SK-N-SH treated with all-trans-retinoic acid at 6 μM for 48 hours (cell line): Measurements from ENCODE around the gene MMP21.

ENCODE experiments used
- ATAC-seq: fragments of 200-7000 bp; cut with Tn5 transposase; 3 replicates; pipeline ENCODE4 v1.9.1; 2020; ENCODE audit warnings: mild to moderate bottlenecking, moderate library complexity
- BACH2 ChIP-seq: fragments of 250-450 bp; sonication (Bioruptor Pico); IDR thresholded peaks from 2 replicates; pipeline ENCODE4 v1.9.0; 2021; ENCODE audit warnings: mild to moderate bottlenecking, borderline replicate concordance
- CREB5 ChIP-seq: fragments of 250-450 bp; sonication (Bioruptor Pico); IDR thresholded peaks from 2 replicates; pipeline ENCODE4 v1.5.1; 2020; ENCODE audit warnings: low read depth, mild to moderate bottlenecking, moderate library complexity
- CSRNP3 ChIP-seq: fragments of 250-450 bp; sonication (Bioruptor Pico); IDR thresholded peaks from 2 replicates; pipeline ENCODE4 v1.5.1; 2021; ENCODE audit warnings: mild to moderate bottlenecking, moderate library complexity
- ESRRG ChIP-seq: fragments of 250-450 bp; sonication (Bioruptor Pico); IDR thresholded peaks from 2 replicates; pipeline ENCODE4 v1.6.1; 2021; ENCODE audit warnings: mild to moderate bottlenecking
- GLIS3 ChIP-seq: fragments of 250-450 bp; sonication (Bioruptor Pico); IDR thresholded peaks from 2 replicates; pipeline ENCODE4 v1.5.0; 2020; ENCODE audit warnings: mild to moderate bottlenecking, moderate library complexity
- ISL1 ChIP-seq: fragments of 250-450 bp; sonication (Bioruptor Pico); IDR thresholded peaks from 2 replicates; pipeline ENCODE4 v2.1.2; 2022; ENCODE audit warnings: mild to moderate bottlenecking, moderate library complexity
- OSR1 ChIP-seq: fragments of 250-450 bp; sonication (Bioruptor Pico); IDR thresholded peaks from 2 replicates; pipeline ENCODE4 v1.8.0; 2022; ENCODE audit warnings: moderate library complexity, mild to moderate bottlenecking, inconsistent platforms
- PATZ1 ChIP-seq: fragments of 250-450 bp; sonication (Bioruptor Pico); IDR thresholded peaks from 2 replicates; pipeline ENCODE4 v1.8.0; 2020; ENCODE audit warnings: mild to moderate bottlenecking, moderate library complexity, borderline replicate concordance
- PPARA ChIP-seq: fragments of 250-450 bp; sonication (Bioruptor Pico); IDR thresholded peaks from 2 replicates; pipeline ENCODE4 v1.5.0; 2020; ENCODE audit warnings: mild to moderate bottlenecking, borderline replicate concordance
- RARB ChIP-seq: fragments of 250-450 bp; sonication (Bioruptor Pico); IDR thresholded peaks from 2 replicates; pipeline ENCODE4 v1.8.0; 2021; ENCODE audit warnings: mild to moderate bottlenecking, moderate library complexity
- SNAI2 ChIP-seq: fragments of 250-450 bp; sonication (Bioruptor Pico); IDR thresholded peaks from 2 replicates; pipeline ENCODE4 v1.5.0; 2020; ENCODE audit warnings: mild to moderate bottlenecking, moderate library complexity
- TCF4 ChIP-seq: fragments of 250-450 bp; sonication (Bioruptor Pico); IDR thresholded peaks from 2 replicates; pipeline ENCODE4 v1.8.0; 2021; ENCODE audit warnings: mild to moderate bottlenecking, moderate library complexity, borderline replicate concordance
- TOX ChIP-seq: fragments of 250-450 bp; sonication (Bioruptor Pico); IDR thresholded peaks from 2 replicates; pipeline ENCODE4 v1.8.0; 2021; ENCODE audit warnings: mild to moderate bottlenecking, moderate library complexity, borderline replicate concordance
- TSHZ2 ChIP-seq: fragments of 250-450 bp; sonication (Bioruptor Pico); IDR thresholded peaks from 2 replicates; pipeline ENCODE4 v1.5.0; 2020; ENCODE audit warnings: mild to moderate bottlenecking, moderate library complexity
- ZC3H10 ChIP-seq: fragments of 250-450 bp; sonication (Bioruptor Pico); IDR thresholded peaks from 2 replicates; pipeline ENCODE4 v1.5.1; 2021; ENCODE audit warnings: mild to moderate bottlenecking, moderate library complexity
- ZFP3 ChIP-seq: fragments of 250-450 bp; sonication (Bioruptor Pico); IDR thresholded peaks from 2 replicates; pipeline ENCODE4 v1.5.0; 2020; ENCODE audit warnings: mild to moderate bottlenecking, moderate library complexity
- ZFP30 ChIP-seq: fragments of 450-650 bp; formaldehyde crosslinking; IDR thresholded peaks from 2 replicates; pipeline ENCODE4 v1.5.0; 2022; ENCODE audit warnings: mild to moderate bottlenecking, moderate library complexity
- ZNF565 ChIP-seq: fragments of 450-650 bp; formaldehyde crosslinking; conservative IDR thresholded peaks from 2 replicates; pipeline ENCODE4 v1.5.0; 2020; ENCODE audit warnings: low read depth, mild to moderate bottlenecking, moderate library complexity
- ZNF70 ChIP-seq: fragments of 450-650 bp; formaldehyde crosslinking; IDR thresholded peaks from 2 replicates; pipeline ENCODE4 v1.5.0; 2020; ENCODE audit warnings: mild to moderate bottlenecking, moderate library complexity

The MMP21 gene

GRCh38 chr10:125815764-125816163, 40.1 kb upstream of the MMP21 start (continued):
- no peak for TF ChIP-seq CREB5 (CRISPR knock-in tag)
- TF ChIP-seq ZFP3 (CRISPR knock-in tag), result no peak
- TF ChIP-seq GLIS3 (CRISPR knock-in tag), result no peak
- TF ChIP-seq PPARA (CRISPR knock-in tag), result no peak
- TF ChIP-seq CSRNP3 (CRISPR knock-in tag), result no peak

- peak; percentile 81 for ATAC-seq
- TF ChIP-seq ISL1 (CRISPR knock-in tag) (peak; percentile 84), SNAI2 (CRISPR knock-in tag) (no peak)
Measured at GRCh38 chr10:125812128-125812750, 36.6 kb upstream of the MMP21 start.

- peak; percentile 42; the same call in 2 of the 3 replicates for ATAC-seq
- TF ChIP-seq ZNF70 (CRISPR knock-in tag) (no peak), PPARA (CRISPR knock-in tag) (no peak), RARB (CRISPR knock-in tag) (no peak), ZFP3 (CRISPR knock-in tag) (no peak), TCF4 (CRISPR knock-in tag) (no peak), TSHZ2 (CRISPR knock-in tag) (no peak), TOX (CRISPR knock-in tag) (no peak), CSRNP3 (CRISPR knock-in tag) (no peak), ESRRG (CRISPR knock-in tag) (no peak), ISL1 (CRISPR knock-in tag) (no peak), CREB5 (CRISPR knock-in tag) (no peak), ZC3H10 (CRISPR knock-in tag) (no peak), GLIS3 (CRISPR knock-in tag) (no peak), PATZ1 (CRISPR knock-in tag) (no peak), BACH2 (CRISPR knock-in tag) (no peak), ZFP30 (CRISPR knock-in tag) (no peak), OSR1 (no peak), ZNF565 (no peak)
Measured at GRCh38 chr10:125811251-125811650, 35.6 kb upstream of the MMP21 start.
